GM12801 (cell line): ENCODE results near the gene EIF3D.

ENCODE experiments used
- TF ChIP-seq, protein P1 (sequence below): IDR thresholded peaks from one replicate; pipeline ENCODE4 v1.5.1; 2011; ENCODE audit warnings: control low read depth; ENCODE audit not compliant: insufficient read length; ENCODE audit errors: extremely low read depth

Gene EIF3D

DNA sequence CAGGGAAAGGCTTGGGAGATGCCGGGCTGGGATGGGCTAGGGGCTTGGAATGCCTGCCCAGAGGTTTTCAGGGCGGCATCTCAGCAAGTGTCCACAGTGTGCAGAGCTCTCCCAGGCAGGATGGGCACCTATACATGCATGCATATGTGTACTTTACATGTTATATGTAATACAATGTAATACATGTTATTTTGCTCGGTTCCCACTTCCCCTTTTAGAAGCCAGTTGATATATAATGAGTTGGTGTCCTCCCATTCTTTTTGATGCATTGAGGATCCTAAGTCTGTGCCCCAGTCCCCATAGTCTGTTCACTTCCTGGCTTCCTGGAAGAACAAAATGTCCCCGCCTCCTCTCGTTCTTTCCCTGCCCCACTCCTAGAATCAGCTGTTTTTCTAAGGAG, 20.1 kb upstream of the EIF3D start:
- TF ChIP-seq, protein P1, sequence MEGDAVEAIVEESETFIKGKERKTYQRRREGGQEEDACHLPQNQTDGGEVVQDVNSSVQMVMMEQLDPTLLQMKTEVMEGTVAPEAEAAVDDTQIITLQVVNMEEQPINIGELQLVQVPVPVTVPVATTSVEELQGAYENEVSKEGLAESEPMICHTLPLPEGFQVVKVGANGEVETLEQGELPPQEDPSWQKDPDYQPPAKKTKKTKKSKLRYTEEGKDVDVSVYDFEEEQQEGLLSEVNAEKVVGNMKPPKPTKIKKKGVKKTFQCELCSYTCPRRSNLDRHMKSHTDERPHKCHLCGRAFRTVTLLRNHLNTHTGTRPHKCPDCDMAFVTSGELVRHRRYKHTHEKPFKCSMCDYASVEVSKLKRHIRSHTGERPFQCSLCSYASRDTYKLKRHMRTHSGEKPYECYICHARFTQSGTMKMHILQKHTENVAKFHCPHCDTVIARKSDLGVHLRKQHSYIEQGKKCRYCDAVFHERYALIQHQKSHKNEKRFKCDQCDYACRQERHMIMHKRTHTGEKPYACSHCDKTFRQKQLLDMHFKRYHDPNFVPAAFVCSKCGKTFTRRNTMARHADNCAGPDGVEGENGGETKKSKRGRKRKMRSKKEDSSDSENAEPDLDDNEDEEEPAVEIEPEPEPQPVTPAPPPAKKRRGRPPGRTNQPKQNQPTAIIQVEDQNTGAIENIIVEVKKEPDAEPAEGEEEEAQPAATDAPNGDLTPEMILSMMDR, result no peak

DNA sequence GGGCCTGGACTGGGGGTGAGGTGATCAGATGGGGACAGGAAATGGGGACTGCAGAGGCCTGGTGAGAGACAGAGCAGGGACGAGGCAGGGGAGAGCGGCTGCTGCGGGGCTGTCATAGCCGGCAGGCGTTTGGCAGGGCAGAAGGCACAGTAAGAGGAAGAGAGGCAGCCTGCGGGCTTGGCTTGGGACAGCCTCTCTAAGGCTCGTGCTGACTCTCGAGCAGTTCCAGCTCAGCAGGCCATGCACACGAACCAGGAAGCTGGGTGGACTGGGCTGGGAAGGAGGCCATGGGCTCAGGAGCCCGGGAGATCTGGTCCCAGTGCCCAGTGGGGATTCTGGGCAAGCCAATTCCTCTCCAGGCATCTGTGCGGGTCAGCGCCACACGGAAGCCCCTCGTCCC, 19.6 kb upstream of the EIF3D start:
- TF ChIP-seq, protein P1, result no peak

DNA sequence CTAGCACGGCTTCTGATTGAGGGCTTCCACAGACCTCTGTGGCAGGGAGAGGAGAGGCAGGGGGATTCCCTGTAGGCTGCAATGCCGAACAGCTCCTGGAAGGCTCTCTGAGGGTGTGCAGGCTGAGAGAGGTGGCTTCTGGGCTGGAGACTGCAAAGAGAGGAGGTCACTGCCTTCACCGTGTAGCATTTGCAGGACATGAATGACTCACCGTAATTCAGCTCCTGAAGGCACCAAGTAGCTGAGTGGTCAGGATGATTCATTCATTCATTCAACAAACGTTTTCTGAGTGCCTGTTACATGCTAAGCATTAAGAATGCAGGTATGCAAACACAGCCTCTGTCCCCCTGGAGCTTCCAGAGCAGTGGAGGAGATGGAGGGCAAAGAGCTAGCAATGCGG, 18.0 kb upstream of the EIF3D start:
- TF ChIP-seq, protein P1, result no peak

DNA sequence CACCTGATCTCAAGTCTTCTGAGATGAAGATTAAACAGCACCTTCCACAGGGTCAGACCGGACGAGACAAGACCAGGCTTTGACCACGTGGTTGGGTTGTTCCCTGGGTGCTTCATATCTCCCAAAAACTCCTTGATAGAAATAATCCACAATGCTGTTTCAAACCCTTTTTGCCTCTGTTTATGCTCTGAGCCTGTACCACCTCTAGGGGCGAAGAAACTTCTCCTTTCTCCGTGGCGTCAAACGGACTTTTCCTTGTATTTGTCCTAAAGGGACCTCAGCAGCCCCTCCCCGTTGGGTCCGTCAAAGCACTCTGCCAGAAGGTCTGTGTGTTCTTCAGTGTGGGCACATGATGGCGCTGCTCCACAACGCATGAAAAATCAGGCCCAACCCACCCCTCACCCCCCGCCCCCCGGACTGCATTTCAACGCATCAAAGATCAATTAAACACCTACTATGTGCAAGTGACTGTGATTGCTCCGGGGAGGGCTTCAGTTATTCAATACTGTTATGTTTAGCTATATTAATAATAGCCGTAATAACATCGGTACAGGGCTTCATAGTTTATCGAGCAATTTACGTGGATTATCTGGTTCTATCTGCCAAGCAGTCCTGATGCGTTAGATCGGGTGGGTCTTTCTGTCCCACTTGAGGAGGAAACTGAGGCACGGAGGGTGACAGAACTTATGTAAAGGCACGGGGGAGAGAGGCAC, 17.3 kb upstream of the EIF3D start:
- TF ChIP-seq, protein P1, result no peak

DNA sequence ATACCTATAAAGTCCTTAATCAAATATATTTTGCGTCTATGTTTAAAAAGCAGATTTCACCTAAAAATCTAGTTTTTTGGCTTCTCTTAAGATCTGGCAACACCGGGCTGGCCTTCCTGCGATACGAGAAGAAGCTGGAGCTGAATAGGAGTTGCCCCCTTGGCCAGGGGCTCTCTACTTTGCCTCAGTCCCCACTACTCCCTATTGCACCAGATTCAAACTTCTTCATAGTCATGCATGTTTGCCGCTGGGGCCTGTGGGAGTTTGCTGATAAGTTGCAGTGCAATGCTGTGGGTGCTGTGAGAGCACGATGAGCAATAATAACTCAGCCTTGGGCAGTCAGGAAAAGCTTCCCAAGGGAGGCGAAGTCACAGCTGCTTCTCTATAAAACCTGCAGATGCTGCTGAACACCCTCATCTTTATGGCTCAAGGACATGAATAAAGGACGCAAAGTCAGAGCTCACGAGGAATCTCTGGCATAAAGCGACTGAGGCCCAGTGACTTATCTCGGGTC, 15.2 kb upstream of the EIF3D start:
- TF ChIP-seq, protein P1, result no peak

DNA sequence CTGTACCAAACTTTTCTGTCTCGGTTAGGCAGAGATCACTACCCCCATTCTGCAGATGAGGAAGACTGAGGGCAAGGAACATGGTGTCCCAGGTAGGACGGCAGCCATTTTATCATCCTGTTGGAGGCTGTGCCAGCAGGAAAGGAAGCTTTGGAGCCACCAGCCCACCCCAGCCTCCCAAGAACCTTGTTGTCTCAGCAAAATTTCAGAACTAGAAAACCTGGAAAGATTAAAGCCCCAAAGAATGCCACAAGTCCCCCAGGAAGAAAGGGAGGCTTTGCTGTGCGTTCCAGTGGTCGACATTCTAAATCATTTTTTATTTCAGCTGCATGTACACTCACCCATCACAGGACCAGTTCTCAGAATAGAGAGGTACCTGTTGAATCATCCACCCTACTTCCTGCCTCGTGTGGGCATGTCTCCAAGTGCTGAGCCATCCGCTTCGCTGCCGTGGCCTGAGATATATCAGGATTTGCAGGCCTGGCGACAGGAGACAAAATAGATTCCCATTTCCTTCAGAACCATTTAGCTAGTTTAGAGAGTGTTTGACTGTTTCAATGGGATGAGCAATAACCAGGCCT, 13.0 kb upstream of the EIF3D start:
- TF ChIP-seq, protein P1, result no peak

DNA sequence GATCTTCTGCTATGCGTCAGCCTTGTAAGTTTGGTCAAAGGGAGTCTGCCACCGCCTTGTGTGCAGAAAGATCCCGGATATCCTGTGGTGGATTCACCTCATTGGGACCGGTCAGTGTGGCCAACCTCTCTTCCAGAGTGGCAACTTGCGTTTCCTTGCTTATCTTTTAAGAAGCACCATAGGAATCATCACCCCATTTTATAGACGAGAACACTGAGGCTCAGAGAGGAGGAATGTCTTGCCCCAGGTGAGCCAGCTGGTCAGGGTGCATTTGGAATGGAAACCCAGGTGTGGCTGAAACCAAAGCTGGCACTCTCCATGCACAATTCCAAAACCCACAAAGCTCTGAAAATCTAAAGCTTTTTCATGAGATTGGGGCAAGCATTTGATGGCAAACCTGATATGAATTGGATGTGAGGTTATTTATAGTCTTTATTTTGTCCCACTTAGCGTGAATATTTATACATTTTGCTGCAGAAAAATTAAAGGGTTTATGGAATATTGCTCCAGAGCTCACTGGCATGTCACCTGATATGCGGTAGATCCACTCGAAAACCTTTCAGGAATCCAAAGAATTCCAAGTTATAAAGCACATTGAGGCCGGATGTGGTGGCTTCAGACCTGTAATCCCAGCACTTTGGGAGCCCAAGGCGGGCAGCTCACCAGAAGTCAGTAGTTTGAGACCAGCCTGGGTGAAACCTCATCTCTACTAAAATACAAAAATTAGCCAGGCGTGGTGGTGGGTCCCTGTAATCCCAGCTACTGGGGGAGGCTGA, 12.1 kb upstream of the EIF3D start:
- TF ChIP-seq, protein P1, result no peak
